AG04450 (cell line): ENCODE results near the gene ILKAP. TPM values are rescaled to one million over a fixed set of nuclear protein-coding genes. Genes with fewer than 3 reads are reported as not detected.

Source experiments
- CTCF ChIA-PET: fragments of 300-600, 350-600 bp; formaldehyde crosslinking; extraction: SDS; loops from one replicate; lab custom pipeline; 2022; ENCODE audit warnings: antibody characterized with exemption, inconsistent platforms; lab: Charles Lee
- POLR2A ChIA-PET: fragments of 350-600 bp; formaldehyde crosslinking; extraction: SDS; loops from one replicate; lab custom pipeline; 2021; ENCODE audit warnings: antibody characterized with exemption, inconsistent platforms; lab: Yijun Ruan, JAX
- DNase-seq: peaks from one replicate; pipeline ENCODE4 v3.0.0-alpha.2; 2011; ENCODE audit warnings: low read depth, low spot score
- H3K27ac ChIP-seq: one replicate; pipeline ENCODE4 v1.5.1; 2012; ENCODE audit warnings: low read depth, low read length, control low read depth
- H3K27me3 ChIP-seq: one replicate; pipeline ENCODE4 v1.6.0; 2012; ENCODE audit warnings: low read length; ENCODE audit not compliant: control insufficient read depth, insufficient read depth
- H3K4me3 ChIP-seq: 2 replicates; pipeline ENCODE4 v1.5.1; 2011; ENCODE audit warnings: mild to moderate bottlenecking, low read depth, low read length, control low read depth
- H3K9me3 ChIP-seq: 2 replicates; pipeline ENCODE4 v1.5.1; 2012; ENCODE audit warnings: low read length; ENCODE audit not compliant: control insufficient read depth, insufficient read depth
- CTCF ChIP-seq: IDR thresholded peaks from 2 replicates; pipeline ENCODE4 v1.5.1; 2011; ENCODE audit warnings: low read depth, low read length, control low read depth, inconsistent platforms
- polyA plus RNA-seq: library from polyadenylated mRNA; depleted of rRNA; stranded (reverse); fragments of >200 nt; gene quantifications from 2 replicates; pipeline ENCODE4 v1.2.3, GENCODE V29; 2011

Gene ILKAP
- polyA plus RNA-seq, 1 experiment: 34.9 TPM

GRCh38 chr2:238160206-238161129 is 43.0 kb downstream of the ILKAP start:
- DNase-seq: no peak
- Histone ChIP-seq H3K27ac (no peak overlapping the region), H3K27me3 (no peaks in the 10 kb centered on the region), H3K4me3 (no peak overlapping the region), H3K9me3 (no peaks in the 10 kb centered on the region; the same call in 1 of the 2 replicates)
- CTCF ChIA-PET: interaction anchor here (0.5 to 2.1 kb wide), 6 partner anchors 96 to 389 kb away, joined by 3 to 9 read pairs (median 3); no protein-coding TSS in a partner anchor
- POLR2A ChIA-PET: interaction anchor here (0.7 kb wide), 1 partner anchor 9 kb away, joined by 3 read pairs; no protein-coding TSS in a partner anchor
- TF ChIP-seq CTCF: peak; percentile 43

- DNase-seq: no peak
- POLR2A ChIA-PET: interaction anchor here (1.1 kb wide), 1 partner anchor 10 kb away, joined by 7 read pairs; no protein-coding TSS in a partner anchor
- no peaks in the 10 kb centered on the region for H3K27me3 ChIP-seq
- peak overlapping the region; percentile 47; the same call in 1 of the 2 replicates for H3K4me3 ChIP-seq
- CTCF ChIA-PET: interaction anchor here (0.5 to 2.1 kb wide), 6 partner anchors 16 to 388 kb away, joined by 3 to 9 read pairs (median 4); no protein-coding TSS in a partner anchor
- no peaks in the 10 kb centered on the region; the same call in 1 of the 2 replicates for H3K9me3 ChIP-seq
- no peak for TF ChIP-seq CTCF
- H3K27ac ChIP-seq: no peak overlapping the region
Observed at GRCh38 chr2:238159661-238160205, 43.8 kb downstream of the ILKAP start.

- ChIA-PET POLR2A (interaction anchor here (1.1 kb wide), 1 partner anchor 11 kb away, joined by 7 read pairs; no protein-coding TSS in a partner anchor), CTCF (interaction anchor here (0.7 to 1.0 kb wide), 2 partner anchors 17 to 104 kb away, joined by 3 to 4 read pairs; no protein-coding TSS in a partner anchor)
- TF ChIP-seq CTCF: no peak
- H3K27me3 ChIP-seq: no peaks in the 10 kb centered on the region
- no peak for DNase-seq
- H3K4me3 ChIP-seq: peak overlapping the region; percentile 47
- H3K9me3 ChIP-seq: peaks cover 6% of the 10 kb centered on the region
- no peak overlapping the region for H3K27ac ChIP-seq
Observed at GRCh38 chr2:238159071-238159539, 44.4 kb downstream of the ILKAP start.

- no peaks in the 10 kb centered on the region for H3K27me3 ChIP-seq
- no peak for DNase-seq
- H3K9me3 ChIP-seq: peaks cover 11% of the 10 kb centered on the region
- ChIA-PET CTCF (no interaction called here), POLR2A (interaction anchor here (1.1 kb wide), 1 partner anchor 11 kb away, joined by 7 read pairs; no protein-coding TSS in a partner anchor)
- H3K4me3 ChIP-seq: peak within 1 kb of the TSS; percentile 47
- no peak within 1 kb of the TSS for H3K27ac ChIP-seq
- TF ChIP-seq CTCF: peak; percentile 44
Observed at GRCh38 chr2:238158509-238159070, 44.9 kb downstream of the ILKAP start, which contains the start of gene ERFE. Gene ERFE (plus strand): TSS chr2:238158970. CDS start chr2:238159008, 38 bp downstream.
